AG09319 (cell line): ENCODE data around the gene NT5C.
"Not testable (repeated sequence)": the region's sequence is repeated elsewhere in the genome, so short reads cannot be mapped to it uniquely, and the experiment has no call there.

Source experiments
- DNase-seq: peaks from one replicate; pipeline ENCODE4 v3.0.0-alpha.2; 2010; ENCODE audit warnings: low read depth; ENCODE audit errors: extremely low read depth
- CTCF ChIP-seq: IDR thresholded peaks from 2 replicates; pipeline ENCODE4 v1.5.1; 2011; ENCODE audit warnings: low read depth, mild to moderate bottlenecking, inconsistent platforms, low read length, moderate library complexity

The NT5C gene

GRCh38 chr17:75163074-75163473 is 31.5 kb upstream of the NT5C start:
- no peak for TF ChIP-seq CTCF
- DNase-seq, result no peak

GRCh38 chr17:75160211-75160610 is 28.7 kb upstream of the NT5C start:
- TF ChIP-seq CTCF, result no peak
- DNase-seq, result no peak

GRCh38 chr17:75159196-75160031 is 27.9 kb upstream of the NT5C start:
- TF ChIP-seq CTCF, result no peak
- DNase-seq, result no peak

GRCh38 chr17:75158480-75158879 is 26.9 kb upstream of the NT5C start:
- DNase-seq, result not testable (repeated sequence)

- no peak for TF ChIP-seq CTCF
- DNase-seq, result no peak
These were observed 23.7 kb upstream of the NT5C start for GRCh38 chr17:75155191-75155601.

GRCh38 chr17:75154195-75155106 is 22.9 kb upstream of the NT5C start, which contains the start of gene JPT1:
TSS of gene JPT1 (minus strand) at chr17:75154512. CDS start at chr17:75154397, 115 bp downstream.
- DNase-seq, result peak; percentile 97
- TF ChIP-seq CTCF, result no peak

GRCh38 chr17:75153780-75154194 is 22.2 kb upstream of the NT5C start:
- TF ChIP-seq CTCF, result no peak
- DNase-seq, result no peak
